Kidney glomerular epithelial cell (primary cell): Measurements from ENCODE around the gene USP47.

ENCODE experiments used
- DNase-seq: peaks from one replicate; lab custom pipeline; 2025; lab: John Stamatoyannopoulos, UW

Gene USP47

DNA sequence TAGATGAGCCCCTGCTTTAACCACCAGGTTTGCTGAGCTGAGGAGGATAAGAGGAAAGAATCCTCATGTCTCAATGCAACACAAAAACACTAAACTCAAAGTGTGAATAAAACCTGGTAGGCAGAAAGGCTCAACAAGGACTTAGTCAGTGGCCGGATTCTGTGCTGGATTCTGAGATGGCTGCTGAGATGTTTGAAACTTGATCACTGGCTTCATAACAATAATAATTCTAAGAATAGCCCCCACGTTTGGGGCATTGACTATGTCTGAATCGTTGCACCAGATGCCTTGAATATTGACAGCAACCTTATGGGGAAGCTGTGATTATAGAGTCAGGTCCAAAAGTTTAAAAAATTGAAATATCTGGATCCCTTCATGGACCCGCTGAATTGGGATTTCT, 162.0 kb downstream of the USP47 start:
- no peak for DNase-seq

- no peak for DNase-seq
Observed at GRCh38 chr11:12005061-12005460, 163.3 kb downstream of the USP47 start.

GRCh38 chr11:12005476-12005875, 163.7 kb downstream of the USP47 start:
- no peak for DNase-seq

- no peak for DNase-seq
Observed at GRCh38 chr11:12006552-12007229, 164.9 kb downstream of the USP47 start.

DNA sequence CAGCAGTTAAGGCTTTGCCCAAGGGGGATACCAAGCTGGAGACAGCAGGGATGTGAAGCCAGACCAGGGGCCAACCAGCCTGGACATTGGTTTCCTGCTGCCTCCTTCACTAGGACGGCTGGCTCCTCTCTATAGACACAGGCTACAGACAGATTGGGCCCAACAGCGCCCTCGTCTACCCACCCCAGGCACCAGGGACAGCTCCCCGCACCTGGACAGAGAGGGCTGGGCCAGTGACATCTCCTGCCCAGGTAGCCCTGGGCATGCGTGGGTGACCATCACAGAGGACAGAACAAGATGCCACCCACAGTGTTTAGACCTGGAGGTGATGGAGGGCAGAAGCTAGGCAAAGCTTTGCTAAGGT, 165.4 kb downstream of the USP47 start:
- DNase-seq, result no peak

- no peak for DNase-seq
Observed at GRCh38 chr11:12007769-12008737, 166.3 kb downstream of the USP47 start, which contains the start of gene DKK3. Gene DKK3 (minus strand): TSS chr11:12008626. CDS start chr11:12008582, 44 bp downstream.
